Activated T-helper 1 cell treated with anti-CD3 and anti-CD28 coated beads, Interleukin-2, amount 50 U/mL, for 16 hours (primary cell): ENCODE data around the gene M1AP.

Experiments
- DNase-seq, 2 donors: peaks; one replicate each; pipeline ENCODE4 v3.0.0-alpha.2; 2020; ENCODE audit warnings: low read depth in 1 of 2, low spot score in 1 of 2

Gene M1AP, protein sequence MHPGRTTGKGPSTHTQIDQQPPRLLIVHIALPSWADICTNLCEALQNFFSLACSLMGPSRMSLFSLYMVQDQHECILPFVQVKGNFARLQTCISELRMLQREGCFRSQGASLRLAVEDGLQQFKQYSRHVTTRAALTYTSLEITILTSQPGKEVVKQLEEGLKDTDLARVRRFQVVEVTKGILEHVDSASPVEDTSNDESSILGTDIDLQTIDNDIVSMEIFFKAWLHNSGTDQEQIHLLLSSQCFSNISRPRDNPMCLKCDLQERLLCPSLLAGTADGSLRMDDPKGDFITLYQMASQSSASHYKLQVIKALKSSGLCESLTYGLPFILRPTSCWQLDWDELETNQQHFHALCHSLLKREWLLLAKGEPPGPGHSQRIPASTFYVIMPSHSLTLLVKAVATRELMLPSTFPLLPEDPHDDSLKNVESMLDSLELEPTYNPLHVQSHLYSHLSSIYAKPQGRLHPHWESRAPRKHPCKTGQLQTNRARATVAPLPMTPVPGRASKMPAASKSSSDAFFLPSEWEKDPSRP

DNA sequence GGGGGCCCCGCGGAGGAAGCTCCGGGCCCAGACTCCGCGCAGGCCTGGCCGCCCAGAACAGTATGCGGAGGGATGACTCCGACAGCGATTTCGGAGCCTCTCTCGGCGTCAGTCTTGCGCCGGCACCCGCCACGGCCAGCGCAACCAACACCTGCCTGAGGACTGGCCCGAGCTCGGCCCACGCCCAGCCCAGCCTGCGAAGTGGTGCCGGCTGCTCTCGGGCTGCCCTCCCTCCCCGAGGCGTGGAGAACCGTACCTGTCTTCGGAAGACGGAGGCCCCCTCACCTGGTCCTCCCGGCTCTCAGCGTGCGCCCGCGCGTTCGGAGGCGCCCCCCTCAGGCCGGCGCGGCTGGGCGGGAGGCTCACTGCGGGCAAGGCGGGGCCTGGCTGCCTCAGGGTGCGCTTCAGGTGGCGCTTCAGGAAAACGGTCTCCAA lies at the start of gene M1AP:
TSS of gene M1AP (minus strand) at position 322 of the 435 bp plus-strand sequence. CDS start 8,055 bp downstream, outside the sequence.
- DNase-seq, result peak in 1 of 2 donors; percentile 1

DNA sequence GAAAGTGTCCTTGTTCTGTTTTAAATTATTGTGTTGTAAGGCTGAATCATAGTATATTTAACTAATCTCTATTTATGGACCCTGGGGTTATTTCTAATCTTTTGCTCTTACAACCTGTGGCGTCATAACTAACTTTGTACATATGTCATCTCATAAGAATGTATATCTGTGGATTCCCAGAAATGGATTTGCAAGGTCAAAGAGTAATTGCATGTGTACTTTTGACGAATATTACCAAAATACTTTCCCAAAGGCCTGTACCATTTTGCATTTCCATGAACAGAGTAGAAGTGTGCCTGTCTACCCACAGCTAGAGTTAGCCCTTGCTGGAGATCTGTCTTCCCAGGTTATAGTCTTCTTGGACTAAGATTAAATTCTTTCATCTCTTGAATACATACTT lies 48.7 kb upstream of the M1AP start:
- DNase-seq, result no peak

DNA sequence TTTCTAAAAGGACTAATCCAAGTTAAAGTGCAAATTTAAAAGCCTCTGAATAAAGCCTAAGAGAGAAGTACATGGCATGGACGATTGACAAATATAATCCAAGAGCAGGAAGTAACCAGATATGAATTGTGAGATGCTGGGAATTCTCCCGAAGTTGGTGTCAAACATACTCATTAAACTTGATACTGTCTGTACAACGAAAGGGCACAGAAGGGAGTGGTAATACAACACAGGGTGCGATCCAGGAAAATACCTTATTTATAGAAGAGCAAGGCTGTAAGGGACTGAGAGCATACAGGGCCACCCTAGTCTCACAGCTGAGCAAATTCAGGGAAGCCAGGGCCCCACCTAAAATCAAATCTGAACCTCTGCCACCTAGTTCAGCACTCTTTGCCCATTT lies 47.5 kb upstream of the M1AP start:
- no peak for DNase-seq

DNA sequence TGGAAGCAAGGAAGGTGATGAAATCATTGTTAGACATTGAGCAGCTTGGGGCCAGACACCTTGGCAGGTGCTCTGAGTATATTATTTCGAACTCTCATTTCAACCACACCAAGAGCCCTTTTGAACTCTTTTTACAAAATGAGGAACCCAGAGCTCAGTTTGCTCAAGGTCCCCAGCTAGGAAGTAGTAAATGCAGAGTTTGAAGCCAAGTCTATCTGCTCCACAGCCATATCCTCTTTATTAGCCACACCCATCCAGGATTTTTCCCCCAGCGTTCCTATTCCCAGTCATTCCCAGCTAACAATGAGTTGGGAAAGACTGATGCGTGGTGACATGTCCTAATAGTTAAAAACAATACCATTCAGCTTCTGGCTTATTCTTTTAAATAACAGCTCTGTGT lies 46.2 kb upstream of the M1AP start:
- DNase-seq, result no peak

DNA sequence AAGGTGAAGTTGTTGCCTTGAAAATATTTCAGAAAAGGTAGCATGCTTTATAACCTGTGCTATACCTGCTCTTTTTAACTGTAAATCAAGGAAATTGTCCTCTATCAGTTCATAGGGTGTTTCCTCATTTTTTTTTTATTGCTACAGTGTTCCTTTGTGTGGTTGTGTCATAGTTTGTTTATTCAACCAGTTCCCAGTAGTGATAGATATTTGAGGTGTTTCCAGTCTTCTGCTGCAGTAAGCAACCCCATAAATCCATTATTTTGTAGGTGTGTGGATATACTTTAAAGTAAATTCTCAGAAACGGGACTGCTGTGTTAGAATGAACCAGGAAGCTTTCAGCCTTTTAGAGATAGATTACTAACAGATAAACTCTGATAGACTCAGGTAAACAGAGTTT lies 45.5 kb upstream of the M1AP start:
- DNase-seq, result no peak

DNA sequence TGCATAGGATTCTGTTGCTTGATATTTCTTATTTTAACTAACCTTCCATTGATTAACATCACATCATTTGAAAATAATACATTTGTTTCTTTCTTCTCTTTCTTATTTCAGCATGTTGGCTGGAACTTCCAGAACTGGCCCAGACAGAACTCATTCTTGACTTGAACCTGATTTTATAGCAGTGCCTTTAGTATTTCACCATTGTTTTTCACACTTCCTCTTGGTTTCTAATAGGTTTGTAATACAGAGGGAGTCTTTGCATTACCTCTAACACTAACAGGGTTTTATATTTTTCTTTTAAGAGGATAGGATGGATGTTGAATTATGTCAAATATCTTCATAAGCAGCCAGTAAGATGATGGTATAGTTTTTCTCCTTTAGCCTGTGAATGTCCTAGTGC lies 45.1 kb upstream of the M1AP start:
- DNase-seq, result no peak

DNA sequence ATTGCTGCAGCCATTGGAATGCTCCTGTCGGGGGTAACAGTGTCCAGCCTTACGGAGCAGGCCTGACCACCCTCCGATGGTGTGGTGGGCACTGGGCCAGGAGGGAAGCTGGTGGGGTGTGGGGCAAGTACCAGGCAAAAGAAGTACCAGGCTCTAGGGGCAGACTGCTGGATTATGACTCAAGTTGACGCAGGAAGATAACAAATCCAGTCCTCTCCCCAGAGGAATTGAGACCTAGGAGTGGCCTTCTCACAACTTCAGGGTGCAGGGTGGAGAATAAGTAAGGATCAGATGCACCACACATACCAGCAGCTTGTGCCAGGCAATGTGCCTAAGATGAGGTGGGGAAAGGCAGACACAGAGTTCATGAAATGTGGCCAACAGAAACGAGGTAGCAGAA lies 43.8 kb upstream of the M1AP start:
- DNase-seq, result no peak

DNA sequence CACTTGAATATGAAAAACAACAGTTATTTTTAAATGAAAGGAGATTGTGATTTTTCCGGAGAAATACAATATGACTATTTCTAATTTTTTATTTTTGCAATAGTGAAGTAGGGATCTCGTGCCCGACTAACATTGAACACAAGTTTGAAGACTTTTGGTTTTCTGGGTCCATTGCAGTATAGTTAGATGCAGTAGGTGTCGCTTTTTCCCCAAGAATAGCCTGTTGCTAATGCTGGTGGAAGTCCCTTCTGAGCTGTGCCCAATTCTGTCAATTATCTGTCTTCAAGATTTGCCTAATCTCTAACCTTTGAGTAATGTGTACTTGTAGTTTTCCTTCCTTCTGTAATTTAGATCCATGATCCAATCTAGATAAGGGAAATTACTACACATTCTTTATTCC lies 42.4 kb upstream of the M1AP start:
- no peak for DNase-seq

DNA sequence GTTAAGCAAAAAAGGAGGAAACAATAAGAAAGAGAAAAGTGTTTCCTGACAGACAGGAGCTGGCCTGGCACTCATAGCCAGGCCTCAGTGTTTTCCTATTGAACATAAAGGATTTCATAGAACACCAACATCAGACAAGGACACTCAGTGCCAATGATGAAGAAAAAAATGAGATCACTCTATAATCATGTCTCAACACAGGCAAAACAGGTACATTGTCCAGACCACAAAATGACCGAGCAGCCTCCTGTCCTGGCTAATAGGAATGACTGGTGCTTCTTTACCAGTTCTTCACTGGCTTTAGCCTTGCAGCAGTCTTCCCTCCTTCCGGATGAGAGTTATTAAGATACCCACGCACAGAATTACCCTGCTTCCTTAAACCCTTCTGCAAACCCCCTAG lies 41.5 kb upstream of the M1AP start:
- DNase-seq, result no peak

DNA sequence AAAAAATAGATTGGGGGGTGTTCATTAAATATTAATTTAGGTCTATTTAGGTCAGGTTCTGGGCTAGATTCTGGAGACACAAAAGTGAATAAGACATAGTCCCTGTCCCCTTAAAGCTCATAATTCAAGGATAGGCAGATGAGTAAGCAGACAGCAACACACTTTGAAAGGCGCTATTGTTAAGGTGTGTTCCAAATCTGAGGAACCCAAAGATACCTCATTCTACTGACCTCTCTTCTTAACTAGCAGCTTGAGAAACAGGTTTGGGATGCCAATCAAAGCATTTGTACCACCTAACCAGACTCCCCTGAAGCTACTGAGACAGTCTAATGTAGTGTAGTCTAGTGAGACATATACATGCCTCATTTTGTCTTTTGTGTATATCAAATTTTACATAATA lies 40.8 kb upstream of the M1AP start:
- no peak for DNase-seq

DNA sequence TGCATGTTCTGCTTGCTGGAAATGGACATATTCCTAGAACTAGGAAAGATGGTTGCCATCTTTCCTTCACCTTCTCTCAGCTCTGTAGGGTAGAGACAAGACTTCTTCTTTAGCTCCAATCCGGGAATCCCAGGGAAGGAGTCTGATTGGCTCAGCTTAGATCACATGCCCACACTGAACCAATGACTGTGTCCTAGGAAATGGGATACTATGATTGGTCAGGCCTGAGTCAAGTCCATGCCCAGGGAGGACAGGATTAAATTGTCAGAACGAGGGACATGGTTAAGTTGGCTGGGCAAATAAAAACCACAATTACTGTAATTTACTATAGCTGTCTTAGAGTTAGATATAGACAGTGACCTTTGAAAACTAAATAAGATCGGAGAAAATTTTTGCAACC lies 37.3 kb upstream of the M1AP start:
- no peak for DNase-seq

DNA sequence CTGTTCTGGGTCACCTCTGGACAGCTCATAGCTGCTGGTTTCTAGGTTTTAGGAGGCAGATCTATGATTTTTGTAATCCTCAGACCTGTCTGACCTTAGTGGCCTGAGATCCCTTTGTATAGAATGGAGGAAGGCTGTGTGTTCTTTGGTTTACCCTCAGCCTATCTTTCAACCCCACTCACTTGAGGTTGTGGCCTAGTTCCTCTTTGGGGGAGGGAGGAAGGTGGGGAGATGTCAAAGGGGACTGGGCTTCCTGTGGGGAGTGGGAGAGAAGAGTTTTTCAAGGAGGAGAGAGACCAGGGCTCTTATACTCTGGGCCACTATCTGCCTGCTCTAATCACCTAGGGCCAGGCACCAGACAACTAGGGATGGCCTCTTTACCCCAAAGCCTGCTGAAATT lies 34.4 kb upstream of the M1AP start:
- no peak for DNase-seq

DNA sequence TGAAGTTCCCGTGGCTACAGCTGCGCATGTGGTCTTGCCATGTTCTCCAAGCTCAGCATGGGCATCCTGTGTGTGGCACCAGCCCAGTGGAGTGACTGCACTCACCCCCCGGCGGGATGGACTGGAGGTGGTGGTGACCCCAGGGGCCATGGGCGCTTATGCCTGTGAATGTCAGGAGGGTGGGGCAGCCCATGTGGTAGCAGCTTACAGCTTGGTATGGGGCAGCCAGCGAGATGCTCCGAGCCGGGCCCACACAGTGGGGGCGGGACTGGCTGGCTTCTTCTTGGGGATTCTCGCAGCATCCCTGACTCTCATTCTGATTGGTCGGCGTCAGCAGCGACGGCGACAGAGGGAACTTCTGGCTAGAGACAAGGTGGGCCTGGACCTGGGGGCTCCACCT lies 31.5 kb upstream of the M1AP start:
- no peak for DNase-seq

DNA sequence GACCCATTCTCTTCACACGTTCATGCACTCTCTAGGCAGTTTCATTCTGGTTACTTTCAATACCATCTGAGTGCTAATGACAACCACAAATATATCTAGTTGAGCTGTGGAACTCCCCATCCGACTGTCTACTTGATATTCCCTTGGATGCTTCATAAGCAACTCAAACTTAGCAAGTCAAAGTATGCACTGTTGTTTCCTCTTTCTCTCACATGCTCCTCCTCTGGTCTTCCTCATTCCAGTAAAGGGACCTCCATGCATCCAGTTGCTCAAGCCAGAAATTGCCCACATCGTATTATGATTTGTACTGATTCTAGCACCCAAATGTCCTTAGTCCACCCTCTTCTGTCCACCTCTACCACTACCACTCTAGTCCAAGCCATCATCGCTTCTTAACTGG lies 28.2 kb upstream of the M1AP start:
- no peak for DNase-seq

DNA sequence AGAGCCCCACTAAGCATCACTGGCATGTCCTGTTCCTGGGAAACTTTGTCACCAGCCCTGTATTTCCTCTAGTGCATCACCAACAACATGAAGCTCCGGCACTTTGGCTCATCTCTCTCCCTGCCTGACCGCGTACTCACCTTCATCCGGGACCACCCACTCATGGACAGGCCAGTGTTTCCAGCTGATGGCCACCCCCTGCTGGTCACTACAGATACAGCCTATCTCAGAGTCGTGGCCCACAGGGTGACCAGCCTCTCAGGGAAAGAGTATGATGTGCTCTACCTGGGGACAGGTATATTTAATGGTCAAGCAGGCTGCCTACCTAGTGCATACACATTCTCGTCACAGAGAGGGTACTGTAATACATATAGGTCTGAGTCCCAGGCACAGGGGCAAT lies 27.0 kb upstream of the M1AP start:
- DNase-seq, result no peak

DNA sequence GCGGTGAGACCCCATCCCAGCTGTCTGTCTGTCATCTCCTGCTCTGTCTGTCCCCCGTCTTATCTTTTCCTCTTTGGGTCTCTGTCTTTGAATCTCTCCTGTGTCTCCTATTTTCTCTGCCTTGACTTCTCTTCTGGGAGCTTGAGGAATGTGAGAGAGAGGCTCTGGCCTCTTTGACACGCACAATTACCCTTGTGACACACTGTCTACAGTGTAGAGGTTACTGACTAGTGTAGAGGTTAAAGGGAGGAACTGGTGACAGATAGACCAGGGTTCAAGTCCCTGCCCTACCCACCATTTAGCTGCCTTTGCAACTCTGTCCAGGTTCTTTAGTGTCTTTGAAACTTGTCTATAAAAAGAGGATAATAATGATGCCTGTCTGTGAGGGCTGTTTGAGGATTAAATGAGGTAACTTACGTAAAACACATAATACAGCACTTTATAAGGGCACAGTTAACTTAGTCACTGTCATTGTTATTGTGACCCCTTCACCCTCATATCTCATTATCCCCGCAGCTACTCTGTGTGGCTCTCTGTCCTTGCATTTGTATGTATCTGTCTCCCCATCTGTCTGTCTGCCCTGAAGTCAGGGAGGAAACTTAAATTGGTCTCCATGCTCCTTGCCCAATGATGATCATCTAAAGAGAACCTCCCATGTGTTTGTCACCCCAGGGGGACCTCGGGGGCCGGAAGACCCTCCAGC lies 25.8 kb upstream of the M1AP start:
- no peak for DNase-seq

DNA sequence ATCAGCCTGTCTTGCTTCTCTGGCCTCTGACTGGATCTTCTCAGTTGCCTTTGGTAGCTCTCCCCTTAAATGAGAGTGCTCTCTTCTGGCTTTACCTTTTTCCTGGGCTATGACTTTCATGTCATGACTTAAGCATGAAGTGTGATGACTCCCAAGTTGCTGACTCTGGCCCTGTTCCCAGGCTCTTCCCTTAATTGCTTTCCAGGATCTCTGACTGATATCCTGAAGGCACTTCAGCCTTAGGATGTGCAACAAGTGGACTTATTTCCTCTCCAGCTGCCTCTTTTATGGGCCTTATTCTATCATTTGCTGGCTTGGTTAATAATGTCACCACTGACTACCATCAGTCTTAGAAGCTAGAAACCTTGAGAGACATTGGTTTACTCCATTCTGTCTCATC lies 23.3 kb upstream of the M1AP start:
- no peak for DNase-seq

DNA sequence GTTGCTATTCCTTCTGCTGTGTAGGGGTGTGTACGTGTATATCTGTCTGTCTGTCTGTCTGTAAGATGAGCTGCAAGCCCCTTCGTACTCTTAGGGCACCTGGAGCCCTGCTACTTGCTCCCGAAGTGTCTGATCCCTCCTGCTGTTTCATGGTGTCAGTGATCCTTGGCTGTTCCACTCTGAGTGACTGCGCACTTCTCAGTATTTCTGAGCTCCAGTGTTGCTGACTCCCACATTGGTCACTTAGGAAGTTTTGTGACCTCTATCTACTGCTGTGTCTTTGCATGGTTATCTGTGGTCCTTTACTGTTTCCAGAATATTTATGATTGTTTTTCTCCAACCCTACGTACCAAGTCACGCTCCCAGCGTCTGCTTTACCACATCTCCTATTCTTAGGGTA lies 22.1 kb upstream of the M1AP start:
- no peak for DNase-seq

DNA sequence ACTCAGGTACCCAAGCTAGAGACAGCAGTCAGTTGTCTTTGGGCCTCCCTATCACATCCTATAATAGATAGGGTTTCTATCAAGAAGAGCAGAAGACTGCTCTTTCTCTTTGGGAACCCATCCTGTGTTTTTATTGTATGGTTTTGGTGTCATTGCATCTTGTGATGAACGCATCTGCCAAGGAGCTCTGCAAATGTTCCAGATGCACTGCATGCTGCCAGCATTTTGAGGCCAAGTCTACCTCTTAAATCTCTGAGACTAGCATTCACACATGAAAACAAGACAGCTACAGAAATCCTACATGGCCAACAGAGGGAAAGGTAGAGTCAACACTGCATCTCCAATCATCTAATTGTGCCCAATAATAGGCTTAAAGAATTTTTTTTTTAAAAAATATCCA lies 20.0 kb upstream of the M1AP start:
- DNase-seq, result no peak

DNA sequence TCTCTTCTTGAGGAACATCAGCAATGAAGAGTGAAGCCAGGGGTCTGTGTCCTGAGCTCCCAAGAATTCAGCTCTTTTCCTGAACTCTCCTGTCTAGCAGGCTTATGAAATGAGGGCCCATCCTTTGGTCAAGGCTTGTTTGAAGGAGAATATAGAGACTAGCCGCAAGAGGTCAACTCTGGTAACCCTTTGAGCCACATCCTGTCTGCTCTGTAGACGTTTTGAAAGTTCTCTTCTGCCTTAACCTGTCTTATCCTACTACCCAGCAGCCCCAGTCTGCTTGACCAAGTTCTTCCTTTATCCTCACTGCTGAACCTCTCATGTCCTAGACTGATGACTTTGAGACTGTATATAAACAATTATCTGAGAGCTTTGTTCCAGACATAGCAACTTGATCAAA lies 11.3 kb upstream of the M1AP start:
- no peak for DNase-seq

DNA sequence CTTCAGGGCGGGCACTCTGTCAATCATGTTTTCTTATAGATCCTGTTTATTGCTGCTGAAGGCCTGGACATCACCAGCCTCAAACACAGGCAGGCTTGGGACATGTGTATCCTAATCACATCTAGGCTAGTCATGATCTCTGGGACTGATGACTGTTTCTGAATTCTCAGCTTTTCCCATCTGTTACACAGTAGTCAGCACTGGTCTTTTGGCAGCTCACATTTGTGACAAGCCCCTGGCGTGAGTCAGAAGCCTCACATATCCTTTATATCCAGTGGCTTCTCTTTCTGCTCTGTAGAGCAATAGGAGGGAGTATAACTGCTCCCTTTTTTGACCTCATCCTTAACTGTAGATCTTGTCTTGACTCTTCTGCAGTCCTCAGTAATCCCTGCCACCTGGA lies 10.4 kb upstream of the M1AP start:
- no peak for DNase-seq

DNA sequence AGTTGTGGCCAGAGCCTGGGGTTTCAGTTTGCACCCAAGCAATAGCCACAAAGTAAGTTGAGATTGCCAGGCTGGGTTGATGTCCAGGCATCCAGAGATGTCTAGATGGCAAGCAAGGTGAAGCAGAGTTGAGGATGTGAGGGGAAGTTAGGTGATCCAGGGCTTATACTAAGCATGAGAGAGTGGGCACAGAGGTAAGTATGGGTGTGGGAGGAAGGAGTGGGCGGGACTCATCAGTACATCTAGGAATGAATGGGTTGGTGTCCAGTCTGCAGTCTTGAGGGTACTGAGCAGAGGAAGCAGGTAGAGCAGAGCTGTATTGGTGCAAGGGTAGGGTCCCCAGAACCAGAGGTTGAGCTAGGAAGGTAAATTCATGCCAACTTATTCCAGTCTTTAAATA lies 7.4 kb upstream of the M1AP start:
- DNase-seq, result no peak
